Endothelial cell of umbilical vein (primary cell): ENCODE results near the gene THAP4. TPM values are rescaled to one million over a fixed set of nuclear protein-coding genes. Genes with fewer than 3 reads are reported as not detected.

Experiments used
- BruUV-seq: library from RNA; stranded (reverse); fragments of 400-500 nt; replicated peaks from 2 replicates; lab custom pipeline; 2021; lab: Mats Ljungman, UMichigan
- CTCF ChIA-PET: fragments of 300-600, 350-600 bp; sonication (Branson Sonifier 250); formaldehyde crosslinking; loops from one replicate; lab custom pipeline; 2021; ENCODE audit warnings: antibody characterized with exemption, inconsistent platforms; lab: Charles Lee
- POLR2A ChIA-PET: fragments of 300-600, 350-600 bp; sonication (Branson Sonifier 250); formaldehyde crosslinking; loops from one replicate; lab custom pipeline; 2021; ENCODE audit warnings: antibody characterized with exemption, inconsistent platforms; lab: Charles Lee
- DNase-seq: peaks from one replicate; pipeline ENCODE4 v3.0.0-alpha.2; 2011; ENCODE audit warnings: low read depth, low spot score
- FAIRE-seq: peaks from 2 replicates; lab custom pipeline; 2011; peaks lifted over from hg19 to GRCh38; lab: Jason Lieb, UNC
- H2AFZ ChIP-seq: 2 replicates; pipeline ENCODE4 v1.6.0; 2012; ENCODE audit warnings: low read depth, low read length, control low read depth, inconsistent platforms
- H3K27ac ChIP-seq: 2 replicates; pipeline ENCODE4 v1.5.1; 2011; ENCODE audit warnings: low read depth, mild to moderate bottlenecking, control low read depth, low read length, moderate library complexity; ENCODE audit not compliant: insufficient read depth
- H3K27me3 ChIP-seq, 2 experiments: 2 replicates each; pipeline versions ENCODE4 v1.6.0 to v1.6.1; 2011; ENCODE audit warnings: low read length in 2 of 2, mixed read lengths in 1 of 2; ENCODE audit not compliant: control insufficient read depth in 2 of 2, insufficient read depth in 2 of 2
- H3K36me3 ChIP-seq, 2 experiments: 2 replicates in 1 of 2; 3 replicates in 1 of 2; pipeline ENCODE4 v1.5.1; 2011; ENCODE audit warnings: low read length in 2 of 2, mild to moderate bottlenecking in 1 of 2, moderate library complexity in 1 of 2; ENCODE audit not compliant: control insufficient read depth in 2 of 2, insufficient read depth in 2 of 2; ENCODE audit errors: extremely low read depth in 1 of 2
- H3K4me1 ChIP-seq: 3 replicates; pipeline ENCODE4 v1.5.1; 2011; ENCODE audit warnings: mild to moderate bottlenecking, low read length; ENCODE audit not compliant: control insufficient read depth, insufficient read depth; ENCODE audit errors: extremely low read depth
- H3K4me2 ChIP-seq: 2 replicates; pipeline ENCODE4 v1.6.1; 2011; ENCODE audit warnings: low read length, control low read depth, mixed read lengths; ENCODE audit not compliant: insufficient read depth
- H3K4me3 ChIP-seq, 3 experiments: fragments of 200-600 bp in 1 of 3; sonication (generic), shearing (Covaris generic) in 1 of 3; replicated peaks in 1 of 3; 2 replicates each; pipeline ENCODE4 v1.5.1; 2011 to 2016; ENCODE audit warnings: control low read depth in 3 of 3, low read length in 3 of 3, mild to moderate bottlenecking in 2 of 3, inconsistent platforms in 1 of 3, low read depth in 1 of 3, moderate library complexity in 1 of 3; ENCODE audit not compliant: insufficient read depth in 1 of 3
- H3K79me2 ChIP-seq: 2 replicates; pipeline ENCODE4 v1.6.0; 2012; ENCODE audit warnings: low read length, inconsistent platforms; ENCODE audit not compliant: control insufficient read depth, insufficient read depth
- H3K9ac ChIP-seq: replicated peaks from 2 replicates; pipeline ENCODE3; 2011; ENCODE audit warnings: low read length, control low read depth; ENCODE audit not compliant: insufficient read depth; ENCODE audit errors: extremely low read depth
- H3K9me1 ChIP-seq: replicated peaks from 3 replicates; pipeline ENCODE4 v1.6.0; 2011; ENCODE audit warnings: mild to moderate bottlenecking, low read length; ENCODE audit not compliant: control insufficient read depth, insufficient read depth; ENCODE audit errors: extremely low read depth
- H3K9me3 ChIP-seq: replicated peaks from 2 replicates; pipeline ENCODE4 v1.5.1; 2012; ENCODE audit warnings: low read length, inconsistent platforms; ENCODE audit not compliant: control insufficient read depth, insufficient read depth
- H4K20me1 ChIP-seq: replicated peaks from 2 replicates; pipeline ENCODE3; 2011; ENCODE audit warnings: mild to moderate bottlenecking, low read length; ENCODE audit not compliant: control insufficient read depth, insufficient read depth; ENCODE audit errors: extremely low read depth
- CTCF ChIP-seq, 2 donors: IDR thresholded peaks; 1 replicate in 1 of 2; 2 replicates in 1 of 2; pipeline ENCODE4 v1.5.1; 2011; ENCODE audit warnings: low read length in 2 of 2, mild to moderate bottlenecking in 2 of 2, moderate library complexity in 2 of 2, control low read depth in 1 of 2, inconsistent platforms in 1 of 2, low read depth in 1 of 2; ENCODE audit not compliant: insufficient read depth in 1 of 2; ENCODE audit errors: extremely low read depth in 1 of 2
- EZH2 ChIP-seq: IDR thresholded peaks from 2 replicates; pipeline ENCODE4 v1.6.1; 2012; ENCODE audit warnings: borderline replicate concordance, low read depth, mild to moderate bottlenecking, moderate library complexity, low read length, inconsistent platforms; ENCODE audit not compliant: severe bottlenecking
- FOS ChIP-seq: IDR thresholded peaks from 2 replicates; pipeline ENCODE4 v1.6.1; 2011; ENCODE audit warnings: mild to moderate bottlenecking, low read length, moderate library complexity, borderline replicate concordance; ENCODE audit not compliant: insufficient read depth
- GATA2 ChIP-seq: IDR thresholded peaks from 2 replicates; pipeline ENCODE4 v1.7.0; 2011; ENCODE audit warnings: low read depth, mild to moderate bottlenecking, moderate library complexity, mixed read lengths, low read length; ENCODE audit not compliant: insufficient read length, insufficient read depth
- MAX ChIP-seq: IDR thresholded peaks from 2 replicates; pipeline ENCODE4 v1.6.1; 2011; ENCODE audit not compliant: insufficient read depth, insufficient read length
- POLR2A ChIP-seq: IDR thresholded peaks from 2 replicates; pipeline ENCODE4 v1.6.1; 2012; ENCODE audit warnings: low read depth, mild to moderate bottlenecking, control low read depth, low read length
- POLR2AphosphoS5 ChIP-seq: IDR thresholded peaks from 2 replicates; pipeline ENCODE4 v1.6.1; 2012; ENCODE audit warnings: low read depth, mild to moderate bottlenecking, control low read depth, low read length, moderate library complexity; ENCODE audit not compliant: insufficient read depth
- dilution Hi-C: fragments of 300-500 bp; cut with MboI; formaldehyde crosslinking; loops from one replicate; pipeline ENCODE4 v1.15.0; 2019; ENCODE audit warnings: low sequenced_read_pairs; ENCODE audit not compliant: extremely low pct_ligation_motif_present
- intact Hi-C: fragments of 100-400 bp; cut with micrococcal nuclease; formaldehyde crosslinking; loops from one replicate; pipeline ENCODE4 v1.10.0; 2022
- polyA plus RNA-seq, 4 experiments: library from polyadenylated mRNA; depleted of rRNA in 3 of 4; stranded (reverse) in 3 of 4; unstranded in 1 of 4; fragments of >200 nt; gene quantifications; 2 replicates each; pipeline versions ENCODE4 v1.2.1 to v1.2.3, GENCODE V29; 2011 to 2012; ENCODE audit warnings: missing spikeins in 1 of 4
- total RNA-seq: library from RNA; stranded (reverse); gene quantifications from 2 replicates; pipeline ENCODE4 v1.2.3, GENCODE V29; 2021

Gene THAP4
- total and polyA plus RNA-seq, 2 donors (not counting 3 experiments of a cell fraction or from before 2014, with no cell fraction given) = 45.4 to 47.4 TPM

GRCh38 chr2:241637795-241638660 lies 1.1 kb upstream of the THAP4 start:
- ChIA-PET POLR2A (no interaction called here), CTCF (interaction anchor here (1.1 to 1.4 kb wide), 5 partner anchors 22 to 279 kb away, joined by 3 to 5 read pairs (median 4); partner anchors contain the start of gene D2HGDH)
- intact Hi-C loops (loop anchor here (1.0 to 5.0 kb wide), 7 partner anchors 28 to 641 kb away; partner anchors contain the start of genes DTYMK, FARP2, HDLBP and SEPTIN2), dilution Hi-C loops (no loop called here)
- TSS peak; percentile 45 for BruUV-seq
- Histone ChIP-seq H4K20me1 (peaks cover 2% of the 10 kb centered on the region), H3K79me2 (peaks cover 79% of the 10 kb centered on the region), H3K4me1 (peaks cover 12% of the 10 kb centered on the region), H2AFZ (peak overlapping the region; percentile 96), H3K4me3 (peak overlapping the region; percentile 64 to 99 (median 95)), H3K36me3 (peaks cover 3 to 15% of the 10 kb centered on the region in 2 experiments), H3K27me3 (no peaks in the 10 kb centered on the region), H3K27ac (peak overlapping the region; percentile 92), H3K9me1 (no peaks in the 10 kb centered on the region), H3K9ac (peak overlapping the region; percentile 94), H3K4me2 (peak overlapping the region; percentile 79), H3K9me3 (no peaks in the 10 kb centered on the region)
- DNase-seq (peak; percentile 26), FAIRE-seq (peak; percentile 49)
- no peak for TF ChIP-seq EZH2
- no peak for TF ChIP-seq CTCF (IDR thresholded peaks at IDR 0.05; ENCODE audit: extremely low read depth in 1 of 2, insufficient read depth in 1 of 2, low read depth in 1 of 2, low read length in 2 of 2)
- TF ChIP-seq GATA2 = no peak
- no peak for TF ChIP-seq POLR2AphosphoS5
- TF ChIP-seq FOS = no peak
- no peak for TF ChIP-seq POLR2A
- TF ChIP-seq MAX = no peak
